CD4-positive, alpha-beta T cell (primary cell): ENCODE data around the gene RAD51AP1. TPM values are rescaled to one million over a fixed set of nuclear protein-coding genes. Genes with fewer than 3 reads are reported as not detected.
A peak's percentile ranks its signal among the peaks of the same experiment; 100 is the strongest.

Source experiments
- ATAC-seq: fragments of 200-7000 bp; cut with Tn5 transposase; one replicate; pipeline ENCODE4 v1.10.0; 2022; ENCODE audit warnings: mild to moderate bottlenecking; ENCODE audit not compliant: poor library complexity
- CTCF ChIA-PET: fragments of 350-600 bp; sonication (Branson Sonifier 250); formaldehyde crosslinking; loops from one replicate; lab custom pipeline; 2021; ENCODE audit warnings: antibody characterized with exemption, inconsistent platforms; lab: Charles Lee
- POLR2A ChIA-PET: fragments of 350-600 bp; sonication (Branson Sonifier 250); formaldehyde crosslinking; loops from one replicate; lab custom pipeline; 2021; ENCODE audit warnings: antibody characterized with exemption, inconsistent platforms; lab: Charles Lee
- DNase-seq, 14 experiments: peaks; one replicate each; pipeline ENCODE4 v3.0.0-alpha.2; 2013 to 2020; ENCODE audit warnings: mixed read lengths in 2 of 14
- H3K27ac ChIP-seq, 2 donors: one replicate each; pipeline versions ENCODE4 v1.5.1 to v1.7.0; 2013; ENCODE audit warnings: low read length in 2 of 2, low read depth in 1 of 2, mild to moderate bottlenecking in 1 of 2
- H3K27me3 ChIP-seq, 2 experiments: 1 replicate in 1 of 2; 2 replicates in 1 of 2; pipeline versions ENCODE4 v1.6.1 to v1.7.0; 2013; ENCODE audit warnings: low read length in 2 of 2, control low read depth in 1 of 2, mild to moderate bottlenecking in 1 of 2, moderate library complexity in 1 of 2; ENCODE audit not compliant: insufficient read depth in 2 of 2, control insufficient read depth in 1 of 2
- H3K36me3 ChIP-seq: one replicate; pipeline ENCODE4 v1.6.1; 2013; ENCODE audit warnings: low read length, control low read depth; ENCODE audit not compliant: insufficient read depth
- H3K4me1 ChIP-seq: one replicate; pipeline ENCODE4 v1.6.1; 2013; ENCODE audit warnings: low read length, control low read depth; ENCODE audit not compliant: insufficient read depth
- H3K4me3 ChIP-seq: one replicate; pipeline ENCODE4 v1.5.1; 2013; ENCODE audit warnings: mild to moderate bottlenecking, low read length, moderate library complexity
- H3K9me3 ChIP-seq, 2 experiments: 1 replicate in 1 of 2; 2 replicates in 1 of 2; pipeline versions ENCODE4 v1.6.1 to v1.7.0; 2013; ENCODE audit warnings: low read length in 2 of 2, mild to moderate bottlenecking in 2 of 2, control low read depth in 1 of 2, moderate library complexity in 1 of 2; ENCODE audit not compliant: control insufficient read depth in 1 of 2, insufficient read depth in 1 of 2
- H3K27ac Mint-ChIP-seq: one replicate; pipeline ENCODE4 v1.8.0; 2020; ENCODE audit warnings: mixed read lengths
- H3K27me3 Mint-ChIP-seq: one replicate; pipeline ENCODE4 v1.8.0; 2021; ENCODE audit warnings: mixed read lengths
- H3K36me3 Mint-ChIP-seq: one replicate; pipeline ENCODE4 v1.8.0; 2021; ENCODE audit warnings: low read depth, mixed read lengths
- H3K4me1 Mint-ChIP-seq: one replicate; pipeline ENCODE4 v1.8.0; 2021; ENCODE audit warnings: low read depth, mixed read lengths
- H3K4me3 Mint-ChIP-seq: one replicate; pipeline ENCODE4 v1.8.0; 2020; ENCODE audit warnings: mild to moderate bottlenecking, mixed read lengths
- H3K9me3 Mint-ChIP-seq: one replicate; pipeline ENCODE4 v1.8.0; 2020; ENCODE audit warnings: mixed read lengths
- CTCF ChIP-seq: fragments of 200-600 bp; IDR thresholded peaks from one replicate; pipeline ENCODE4 v1.8.0; 2022; ENCODE audit warnings: antibody characterized with exemption, mild to moderate bottlenecking
- intact Hi-C, 2 experiments: fragments of 100-400 bp; cut with DNase I in 1 of 2; cut with micrococcal nuclease in 1 of 2; formaldehyde crosslinking; loops; one replicate each; pipeline versions ENCODE4 v1.15.1 to v1.9.0; 2023 to 2025; cut with DNase I, micrococcal nuclease
- total RNA-seq, 174 experiments: library from RNA in 2 of 174; stranded (reverse) in 2 of 174; gene quantifications; one replicate each; pipeline ENCODE4 v1.2.3 and lab custom pipeline; 2021 to 2026

The RAD51AP1 gene
- total RNA-seq, 2 experiments from 2014 or later: 0.45 to 0.93 TPM

- ChIA-PET CTCF (no interaction called here), POLR2A (no interaction called here)
- Histone ChIP-seq H3K4me3 (no peak overlapping the region), H3K36me3 (no peaks in the 10 kb centered on the region), H3K27me3 (peaks cover 0 to 2% of the 10 kb centered on the region in 2 experiments), H3K4me1 (peaks cover 5% of the 10 kb centered on the region), H3K27ac (no peak overlapping the region), H3K9me3 (no peaks in the 10 kb centered on the region)
- H3K4me3 Mint-ChIP-seq: no peak overlapping the region
- no peaks in the 10 kb centered on the region for H3K9me3 Mint-ChIP-seq
- no peak overlapping the region for H3K27ac Mint-ChIP-seq
- no peaks in the 10 kb centered on the region for H3K36me3 Mint-ChIP-seq
- ATAC-seq: no peak
- DNase-seq: no peak
- intact Hi-C loops: no loop called here
- TF ChIP-seq CTCF: no peak
- H3K4me1 Mint-ChIP-seq: peaks cover 7% of the 10 kb centered on the region
- H3K27me3 Mint-ChIP-seq: peaks cover 9% of the 10 kb centered on the region
These were observed 18.9 kb downstream of the RAD51AP1 start for GRCh38 chr12:4557586-4557985.

GRCh38 chr12:4558171-4558570 is 19.5 kb downstream of the RAD51AP1 start:
- Histone ChIP-seq H3K4me3 (no peak overlapping the region), H3K36me3 (no peaks in the 10 kb centered on the region), H3K4me1 (peaks cover 5% of the 10 kb centered on the region), H3K9me3 (no peaks in the 10 kb centered on the region), H3K27me3 (peaks cover 0 to 5% of the 10 kb centered on the region in 2 experiments), H3K27ac (no peak overlapping the region)
- no peak overlapping the region for H3K4me3 Mint-ChIP-seq
- H3K27me3 Mint-ChIP-seq: peaks cover 15% of the 10 kb centered on the region
- no peaks in the 10 kb centered on the region for H3K36me3 Mint-ChIP-seq
- DNase-seq (no peak), ATAC-seq (no peak)
- POLR2A ChIA-PET: no interaction called here
- H3K4me1 Mint-ChIP-seq: peaks cover 8% of the 10 kb centered on the region
- CTCF ChIA-PET: no interaction called here
- no peak for TF ChIP-seq CTCF
- intact Hi-C loops: no loop called here
- H3K9me3 Mint-ChIP-seq: no peaks in the 10 kb centered on the region
- no peak overlapping the region for H3K27ac Mint-ChIP-seq

- Histone ChIP-seq H3K4me1 (peaks cover 5% of the 10 kb centered on the region), H3K27me3 (peaks cover 0 to 5% of the 10 kb centered on the region in 2 experiments), H3K4me3 (peak within 1 kb of the TSS; percentile 30), H3K27ac (no peak within 1 kb of the TSS), H3K9me3 (no peaks in the 10 kb centered on the region), H3K36me3 (no peaks in the 10 kb centered on the region)
- ATAC-seq: no peak
- intact Hi-C loops: no loop called here
- DNase-seq: peak in 4 of 14 experiments; percentile 5 to 49 (median 26)
- ChIA-PET CTCF (no interaction called here), POLR2A (interaction anchor here (1.1 kb wide), 1 partner anchor 48 kb away, joined by 3 read pairs; no protein-coding TSS in a partner anchor)
- Mint-ChIP-seq H3K27me3 (peaks cover 37% of the 10 kb centered on the region), H3K4me1 (peaks cover 8% of the 10 kb centered on the region), H3K9me3 (no peaks in the 10 kb centered on the region), H3K27ac (no peak within 1 kb of the TSS), H3K4me3 (no peak within 1 kb of the TSS), H3K36me3 (no peaks in the 10 kb centered on the region)
- no peak for TF ChIP-seq CTCF
These were observed 23.5 kb downstream of the RAD51AP1 start, which contains the start of gene DYRK4 for GRCh38 chr12:4562034-4562657. TSS of gene DYRK4 (plus strand) at chr12:4562208. CDS start at chr12:4562246, 38 bp downstream.
